Suprapubic skin (tissue), 4 donors: Measurements from ENCODE around the gene NAALADL2.

Experiments
- CTCF ChIP-seq, 2 donors: fragments of 200-600 bp in 1 of 2; fragments of 450-650 bp in 1 of 2; sonication (generic) in 1 of 2; IDR thresholded peaks; one replicate each; pipeline ENCODE4 v1.5.1; 2016 to 2019; ENCODE audit warnings: antibody characterized with exemption in 2 of 2, mild to moderate bottlenecking in 1 of 2, moderate library complexity in 1 of 2
- EP300 ChIP-seq: sonication (generic); formaldehyde crosslinking; IDR thresholded peaks from one replicate; pipeline ENCODE4 v1.6.1; 2017; ENCODE audit warnings: antibody characterized with exemption
- POLR2A ChIP-seq, 2 donors: fragments of 450-650 bp; IDR thresholded peaks; one replicate each; pipeline ENCODE4 v1.6.1; 2017; ENCODE audit warnings: antibody characterized with exemption in 2 of 2, mild to moderate bottlenecking in 2 of 2, moderate library complexity in 2 of 2
- POLR2AphosphoS5 ChIP-seq, 3 donors: sonication (generic); formaldehyde crosslinking; IDR thresholded peaks; one replicate each; pipeline ENCODE4 v1.6.1; 2017; ENCODE audit warnings: antibody characterized with exemption in 3 of 3

- TF ChIP-seq CTCF (IDR thresholded peaks at IDR 0.05) = no peak
- TF ChIP-seq EP300 = no peak
- TF ChIP-seq POLR2A (IDR thresholded peaks at IDR 0.05) = no peak
- TF ChIP-seq POLR2AphosphoS5 (IDR thresholded peaks at IDR 0.05) = no peak
These were observed 245.9 kb downstream of the NAALADL2 start for GRCh38 chr3:175105066-175105465.
